GM23248 (cell line): ENCODE measurements around the gene P3H3.

Experiments
- EZH2 ChIP-seq: fragments of 200-600 bp; sonication (generic); IDR thresholded peaks from 2 replicates; pipeline ENCODE4 v1.6.1; 2018; ENCODE audit warnings: antibody characterized with exemption, mild to moderate bottlenecking; ENCODE audit not compliant: insufficient read depth, poor library complexity, severe bottlenecking
- EZH2phosphoT487 ChIP-seq: fragments of 200-600 bp; sonication (generic); IDR thresholded peaks from 2 replicates; pipeline ENCODE4 v1.6.1; 2018; ENCODE audit warnings: antibody characterized with exemption, moderate library complexity, mild to moderate bottlenecking, low read depth; ENCODE audit not compliant: insufficient read depth

GRCh38 chr12:6852651-6853354, 24.6 kb downstream of the P3H3 start:
- no peak for TF ChIP-seq EZH2
- TF ChIP-seq EZH2phosphoT487 = no peak
